ENCODE data around the gene COMP.
"Not testable (repeated sequence)": the region's sequence is repeated elsewhere in the genome, so short reads cannot be mapped to it uniquely, and the experiment has no call there.

Gene COMP

GRCh38 chr19:18828786-18829185 lies 37.7 kb upstream of the COMP start:
- H3K4me3 ChIP-seq (ENCODE audit: low read depth in 1 of 2, low read length in 1 of 2), result no peak overlapping the region
- no peak for TF ChIP-seq CTCF (IDR thresholded peaks at IDR 0.05)
- H3K4me1 ChIP-seq (ENCODE audit: control insufficient read depth in 1 of 2, insufficient read depth in 1 of 2, low read depth in 1 of 2, low read length in 1 of 2), result peaks cover 18% of the 10 kb centered on the region in 2 experiments
- peaks cover 52% of the 10 kb centered on the region for H3K27me3 ChIP-seq
- no peak overlapping the region for H3K27ac ChIP-seq
- H3K9me3 ChIP-seq, result no peaks in the 10 kb centered on the region
- no peaks in the 10 kb centered on the region for H3K36me3 ChIP-seq

- H3K27me3 ChIP-seq, result peaks cover 43% of the 10 kb centered on the region
- no peaks in the 10 kb centered on the region for H3K4me1 ChIP-seq (ENCODE audit: control insufficient read depth in 1 of 2, insufficient read depth in 1 of 2, low read depth in 1 of 2, low read length in 1 of 2)
- H3K9me3 ChIP-seq, result no peaks in the 10 kb centered on the region
- H3K27ac ChIP-seq, result no peak overlapping the region
- TF ChIP-seq CTCF (IDR thresholded peaks at IDR 0.05), result no peak
- H3K4me3 ChIP-seq (ENCODE audit: low read depth in 1 of 2, low read length in 1 of 2), result no peak overlapping the region
- no peaks in the 10 kb centered on the region for H3K36me3 ChIP-seq
These were observed 26.5 kb upstream of the COMP start for GRCh38 chr19:18817574-18817973.

DNA sequence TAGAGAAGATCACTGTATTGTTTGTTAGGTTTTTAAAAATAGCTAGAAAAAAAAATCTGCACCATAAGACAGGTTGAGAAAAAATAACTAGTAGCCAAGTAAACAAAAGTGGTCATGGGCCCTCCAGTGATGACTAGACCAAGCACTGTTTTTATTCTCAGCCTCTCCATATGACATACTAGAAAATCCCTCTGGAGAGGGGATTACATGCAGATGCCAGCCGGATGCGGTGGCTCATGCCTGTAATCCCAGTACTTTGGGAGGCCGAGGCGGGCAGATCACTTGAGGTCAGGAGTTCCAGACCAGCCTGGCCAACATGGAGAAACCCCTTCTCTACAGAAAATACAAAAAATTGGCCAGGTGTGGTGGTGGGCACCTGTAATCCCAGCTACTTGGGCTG lies 25.5 kb upstream of the COMP start:
- H3K27ac ChIP-seq; H3K4me3 ChIP-seq (ENCODE audit: low read depth in 1 of 2, low read length in 1 of 2); H3K4me1 ChIP-seq (ENCODE audit: control insufficient read depth in 1 of 2, insufficient read depth in 1 of 2, low read depth in 1 of 2, low read length in 1 of 2); H3K36me3 ChIP-seq; H3K9me3 ChIP-seq: not testable (repeated sequence)
- H3K27me3 ChIP-seq, result peaks cover 49% of the 10 kb centered on the region

GRCh38 chr19:18815673-18816072 lies 24.6 kb upstream of the COMP start:
- no peaks in the 10 kb centered on the region for H3K9me3 ChIP-seq
- TF ChIP-seq CTCF (IDR thresholded peaks at IDR 0.05), result no peak
- H3K36me3 ChIP-seq, result no peaks in the 10 kb centered on the region
- no peaks in the 10 kb centered on the region for H3K4me1 ChIP-seq (ENCODE audit: control insufficient read depth in 1 of 2, insufficient read depth in 1 of 2, low read depth in 1 of 2, low read length in 1 of 2)
- H3K27me3 ChIP-seq, result peaks cover 49% of the 10 kb centered on the region
- no peak overlapping the region for H3K27ac ChIP-seq
- no peak overlapping the region for H3K4me3 ChIP-seq (ENCODE audit: low read depth in 1 of 2, low read length in 1 of 2)

DNA sequence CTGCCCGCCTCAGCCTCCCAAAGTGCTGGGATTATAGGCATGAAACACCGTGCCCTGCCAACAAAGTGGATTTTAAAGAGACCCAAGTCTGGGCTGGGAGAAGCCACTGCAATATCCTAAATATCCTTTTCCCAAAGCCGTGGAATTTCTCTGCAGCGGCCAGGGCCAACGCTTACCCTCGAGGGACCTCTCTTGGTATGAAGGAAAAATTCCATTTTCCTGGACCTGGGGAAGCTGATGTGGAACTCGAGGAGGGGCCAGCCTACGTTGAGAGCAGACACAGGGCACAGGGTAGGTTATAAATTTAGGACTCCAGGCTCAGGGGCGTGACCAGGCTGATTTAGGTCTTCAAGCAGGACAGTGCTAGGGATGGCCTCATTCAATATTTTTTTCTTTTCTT lies 23.0 kb upstream of the COMP start:
- H3K27me3 ChIP-seq, result peaks cover 56% of the 10 kb centered on the region
- H3K9me3 ChIP-seq, result no peaks in the 10 kb centered on the region
- no peak overlapping the region for H3K4me3 ChIP-seq (ENCODE audit: low read depth in 1 of 2, low read length in 1 of 2)
- no peak for TF ChIP-seq CTCF (IDR thresholded peaks at IDR 0.05)
- no peaks in the 10 kb centered on the region for H3K36me3 ChIP-seq
- no peaks in the 10 kb centered on the region for H3K4me1 ChIP-seq (ENCODE audit: control insufficient read depth in 1 of 2, insufficient read depth in 1 of 2, low read depth in 1 of 2, low read length in 1 of 2)
- H3K27ac ChIP-seq, result no peak overlapping the region

- not testable (repeated sequence) for H3K36me3 ChIP-seq; H3K4me1 ChIP-seq (ENCODE audit: control insufficient read depth in 1 of 2, insufficient read depth in 1 of 2, low read depth in 1 of 2, low read length in 1 of 2); H3K4me3 ChIP-seq (ENCODE audit: low read depth in 1 of 2, low read length in 1 of 2); H3K27ac ChIP-seq; H3K9me3 ChIP-seq
- peaks cover 75% of the 10 kb centered on the region for H3K27me3 ChIP-seq
These were observed 20.5 kb upstream of the COMP start for GRCh38 chr19:18811638-18812037.

Measured in neutrophil (primary cell).